ENCODE measurements around the gene EFTUD2. TPM values are rescaled to one million over a fixed set of nuclear protein-coding genes. Genes with fewer than 3 reads are reported as not detected.

Gene EFTUD2
- total and polyA plus RNA-seq, 2 donors (not counting 1 experiment from before 2014, with no cell fraction given) = 43.2 to 133 TPM

GRCh38 chr17:44872131-44872768 lies 27.0 kb downstream of the EFTUD2 start:
- Histone ChIP-seq H3K9ac (ENCODE audit: low read length) (no peak overlapping the region), H4K20me1 (ENCODE audit: control insufficient read depth, insufficient read depth, low read length, poor library complexity, severe bottlenecking) (no peaks in the 10 kb centered on the region), H3K4me1 (ENCODE audit: control insufficient read depth in 2 of 2, insufficient read depth in 2 of 2, low read length in 2 of 2) (no peaks in the 10 kb centered on the region), H3K4me3 (ENCODE audit: control extremely low read depth in 1 of 5, extremely low read depth in 1 of 5, insufficient read depth in 1 of 5, low read depth in 2 of 5, low read length in 4 of 5) (no peak overlapping the region), H3K79me2 (ENCODE audit: control insufficient read depth, insufficient read depth, low read length) (peaks cover 4% of the 10 kb centered on the region), H2AFZ (ENCODE audit: insufficient read depth, low read depth, low read length, poor library complexity, severe bottlenecking) (no peak overlapping the region), H3K27ac (ENCODE audit: low read length in 2 of 2) (no peak overlapping the region), H3K4me2 (replicated peaks; ENCODE audit: low read depth, low read length, poor library complexity, severe bottlenecking) (no peak overlapping the region), H3K36me3 (replicated peaks in 1 of 2; ENCODE audit: control extremely low read depth in 1 of 2, control insufficient read depth in 1 of 2, extremely low read depth in 1 of 2, insufficient read depth in 2 of 2, low read length in 1 of 2) (peaks cover 13 to 83% of the 10 kb centered on the region in 2 experiments), H3K9me3 (ENCODE audit: control extremely low read depth in 1 of 3, control insufficient read depth in 2 of 3, insufficient read depth in 1 of 3, low read length in 2 of 3) (no peaks in the 10 kb centered on the region), H3K27me3 (replicated peaks in 1 of 4; ENCODE audit: control extremely low read depth in 1 of 4, control insufficient read depth in 3 of 4, insufficient read depth in 4 of 4, low read length in 3 of 4) (no peaks in the 10 kb centered on the region)
- Mint-ChIP-seq H3K27me3 (no peaks in the 10 kb centered on the region), H3K27ac (no peak overlapping the region), H3K4me1 (no peaks in the 10 kb centered on the region), H3K4me3 (no peak overlapping the region), H3K9me3 (ENCODE audit: insufficient read depth) (no peaks in the 10 kb centered on the region)
- intact Hi-C loops (cut with micrococcal nuclease) = no loop called here
- TF ChIP-seq EZH2 (IDR thresholded peaks at IDR 0.05; ENCODE audit: borderline replicate concordance, insufficient read depth, low read depth, low read length, poor library complexity, severe bottlenecking) = no peak
- no peak for TF ChIP-seq CTCF (IDR thresholded peaks at IDR 0.05)
- no peak for DNase-seq
- POLR2A ChIA-PET = no interaction called here
- CTCF ChIA-PET = interaction anchor here (0.9 kb wide), 1 partner anchor 100 kb away, joined by 4 read pairs; no protein-coding TSS in a partner anchor
- no peak for ATAC-seq (ENCODE audit: low read depth)
- 90% methylated on average over 9 of the region's 9 CpGs for WGBS (ENCODE audit: insufficient coverage)

- ChIA-PET POLR2A (no interaction called here), CTCF (no interaction called here)
- Histone ChIP-seq H3K4me2 (replicated peaks; ENCODE audit: low read depth, low read length, poor library complexity, severe bottlenecking) (no peak overlapping the region), H3K9ac (ENCODE audit: low read length) (no peak overlapping the region), H3K9me3 (ENCODE audit: control extremely low read depth in 1 of 3, control insufficient read depth in 2 of 3, insufficient read depth in 1 of 3, low read length in 2 of 3) (no peaks in the 10 kb centered on the region), H3K4me3 (ENCODE audit: control extremely low read depth in 1 of 5, extremely low read depth in 1 of 5, insufficient read depth in 1 of 5, low read depth in 2 of 5, low read length in 4 of 5) (no peak overlapping the region), H4K20me1 (ENCODE audit: control insufficient read depth, insufficient read depth, low read length, poor library complexity, severe bottlenecking) (no peaks in the 10 kb centered on the region), H3K36me3 (replicated peaks in 1 of 2; ENCODE audit: control extremely low read depth in 1 of 2, control insufficient read depth in 1 of 2, extremely low read depth in 1 of 2, insufficient read depth in 2 of 2, low read length in 1 of 2) (peaks cover 10 to 85% of the 10 kb centered on the region in 2 experiments), H2AFZ (ENCODE audit: insufficient read depth, low read depth, low read length, poor library complexity, severe bottlenecking) (no peak overlapping the region), H3K27ac (ENCODE audit: low read length in 2 of 2) (no peak overlapping the region), H3K79me2 (ENCODE audit: control insufficient read depth, insufficient read depth, low read length) (peaks cover 4% of the 10 kb centered on the region), H3K4me1 (ENCODE audit: control insufficient read depth in 2 of 2, insufficient read depth in 2 of 2, low read length in 2 of 2) (no peaks in the 10 kb centered on the region), H3K27me3 (replicated peaks in 1 of 4; ENCODE audit: control extremely low read depth in 1 of 4, control insufficient read depth in 3 of 4, insufficient read depth in 4 of 4, low read length in 3 of 4) (no peaks in the 10 kb centered on the region)
- Mint-ChIP-seq H3K27ac (no peak overlapping the region), H3K27me3 (no peaks in the 10 kb centered on the region), H3K9me3 (ENCODE audit: insufficient read depth) (no peaks in the 10 kb centered on the region), H3K4me1 (no peaks in the 10 kb centered on the region), H3K4me3 (no peak overlapping the region)
- ATAC-seq (ENCODE audit: low read depth) (no peak), DNase-seq (no peak)
- 92% methylated on average over 8 of the region's 12 CpGs for WGBS (ENCODE audit: insufficient coverage)
- intact Hi-C loops (cut with micrococcal nuclease) = no loop called here
- TF ChIP-seq EZH2 (IDR thresholded peaks at IDR 0.05; ENCODE audit: borderline replicate concordance, insufficient read depth, low read depth, low read length, poor library complexity, severe bottlenecking) (no peak), CTCF (IDR thresholded peaks at IDR 0.05) (no peak)
Observed at GRCh38 chr17:44871556-44871955, 27.7 kb downstream of the EFTUD2 start.

Measured in B cell (primary cell).